H9 (cell line): ENCODE measurements around the gene ADAMTS2. TPM values are rescaled to one million over a fixed set of nuclear protein-coding genes. Genes with fewer than 3 reads are reported as not detected.

Experiments used
- DNase-seq: peaks from one replicate; pipeline ENCODE4 v3.0.0-alpha.2; 2017
- H2AFZ ChIP-seq: one replicate; pipeline ENCODE4 v1.6.1; 2013; ENCODE audit warnings: mild to moderate bottlenecking, low read length, control low read depth, moderate library complexity
- H2AK5ac ChIP-seq: 2 replicates; pipeline ENCODE4 v1.6.1; 2013; ENCODE audit warnings: low read length, control low read depth, mixed read lengths; ENCODE audit not compliant: insufficient read length
- H2BK120ac ChIP-seq: one replicate; pipeline ENCODE4 v1.6.1; 2013; ENCODE audit warnings: low read depth, mild to moderate bottlenecking, low read length, control low read depth, inconsistent platforms; ENCODE audit not compliant: poor library complexity, severe bottlenecking
- H2BK12ac ChIP-seq: 2 replicates; pipeline ENCODE4 v1.6.1; 2013; ENCODE audit warnings: low read length, control low read depth, mixed read lengths, low read depth; ENCODE audit not compliant: insufficient read length
- H2BK15ac ChIP-seq: 2 replicates; pipeline ENCODE4 v1.6.1; 2013; ENCODE audit warnings: low read depth, low read length, control low read depth
- H2BK20ac ChIP-seq: one replicate; pipeline ENCODE4 v1.6.1; 2013; ENCODE audit warnings: low read depth, mild to moderate bottlenecking, low read length, control low read depth, inconsistent platforms; ENCODE audit not compliant: poor library complexity, severe bottlenecking
- H2BK5ac ChIP-seq: 2 replicates; pipeline ENCODE4 v1.6.1; 2013; ENCODE audit warnings: low read length, control low read depth, mixed read lengths; ENCODE audit not compliant: insufficient read length
- H3K14ac ChIP-seq: 2 replicates; pipeline ENCODE4 v1.6.1; 2013; ENCODE audit warnings: low read length, control low read depth; ENCODE audit not compliant: insufficient read depth
- H3K18ac ChIP-seq: 2 replicates; pipeline ENCODE4 v1.6.1; 2013; ENCODE audit warnings: low read depth, mild to moderate bottlenecking, mixed read lengths, low read length, control low read depth; ENCODE audit not compliant: insufficient read length
- H3K23ac ChIP-seq: 2 replicates; pipeline ENCODE4 v1.6.1; 2013; ENCODE audit warnings: low read length, control low read depth, mixed read lengths, low read depth; ENCODE audit not compliant: insufficient read length
- H3K23me2 ChIP-seq: 2 replicates; pipeline ENCODE4 v1.6.1; 2013; ENCODE audit warnings: low read depth, mild to moderate bottlenecking, mixed read lengths, low read length, control low read depth; ENCODE audit not compliant: insufficient read length, poor library complexity, severe bottlenecking
- H3K27ac ChIP-seq: 2 replicates; pipeline ENCODE4 v1.5.1; 2013; ENCODE audit warnings: low read length, control low read depth, mixed read lengths, low read depth; ENCODE audit not compliant: insufficient read length
- H3K27me3 ChIP-seq: 2 replicates; pipeline ENCODE4 v1.6.1; 2013; ENCODE audit warnings: low read length, control low read depth, inconsistent platforms; ENCODE audit not compliant: insufficient read depth
- H3K4ac ChIP-seq: 2 replicates; pipeline ENCODE4 v1.6.1; 2013; ENCODE audit warnings: low read depth, mild to moderate bottlenecking, control low read depth, inconsistent platforms, low read length, moderate library complexity
- H3K4me1 ChIP-seq: 2 replicates; pipeline ENCODE4 v1.6.1; 2013; ENCODE audit warnings: low read length, control low read depth, inconsistent platforms; ENCODE audit not compliant: insufficient read depth
- H3K4me2 ChIP-seq: 2 replicates; pipeline ENCODE4 v1.6.1; 2013; ENCODE audit warnings: low read length, control low read depth, mixed read lengths; ENCODE audit not compliant: insufficient read length, insufficient read depth
- H3K56ac ChIP-seq: 2 replicates; pipeline ENCODE4 v1.6.1; 2013; ENCODE audit warnings: low read depth, mild to moderate bottlenecking, mixed read lengths, low read length, control low read depth; ENCODE audit not compliant: insufficient read length
- H3K79me1 ChIP-seq: 2 replicates; pipeline ENCODE4 v1.6.1; 2013; ENCODE audit warnings: low read depth, mild to moderate bottlenecking, moderate library complexity, low read length, control low read depth, inconsistent platforms; ENCODE audit not compliant: insufficient read depth, poor library complexity, severe bottlenecking
- H3K79me2 ChIP-seq: 2 replicates; pipeline ENCODE4 v1.6.1; 2013; ENCODE audit warnings: low read length, control low read depth, inconsistent platforms; ENCODE audit not compliant: insufficient read depth
- H3K9ac ChIP-seq: 2 replicates; pipeline ENCODE4 v1.6.1; 2013; ENCODE audit warnings: low read length, control low read depth, mixed read lengths; ENCODE audit not compliant: insufficient read length; ENCODE audit errors: extremely low read depth
- H3K9me3 ChIP-seq: one replicate; pipeline ENCODE4 v1.6.1; 2013; ENCODE audit warnings: low read depth, low read length, inconsistent platforms; ENCODE audit not compliant: control insufficient read depth
- H3T11ph ChIP-seq: one replicate; pipeline ENCODE4 v1.6.1; 2013; ENCODE audit warnings: mild to moderate bottlenecking, low read length, control low read depth, inconsistent platforms
- H4K20me1 ChIP-seq: one replicate; pipeline ENCODE4 v1.6.1; 2013; ENCODE audit not compliant: control insufficient read depth, insufficient read length, insufficient read depth
- H4K5ac ChIP-seq: 2 replicates; pipeline ENCODE4 v1.6.1; 2013; ENCODE audit warnings: low read depth, mild to moderate bottlenecking, mixed read lengths, low read length, control low read depth; ENCODE audit not compliant: insufficient read length
- H4K8ac ChIP-seq: replicated peaks from 2 replicates; pipeline ENCODE4 v1.6.1; 2013; ENCODE audit warnings: low read length, control low read depth, mixed read lengths, low read depth; ENCODE audit not compliant: insufficient read length
- H4K91ac ChIP-seq: 2 replicates; pipeline ENCODE4 v1.6.1; 2013; ENCODE audit warnings: low read depth, mild to moderate bottlenecking, moderate library complexity, mixed read lengths, low read length, control low read depth; ENCODE audit not compliant: insufficient read length
- H3K27ac Mint-ChIP-seq, 3 experiments: 2 replicates in 2 of 3; 3 replicates in 1 of 3; pipeline ENCODE4 v1.8.0; 2020 to 2021; ENCODE audit warnings: mixed read lengths in 3 of 3, mild to moderate bottlenecking in 1 of 3, moderate library complexity in 1 of 3
- H3K27me3 Mint-ChIP-seq: 2 replicates; pipeline ENCODE4 v1.8.0; 2021; ENCODE audit warnings: low read depth, mild to moderate bottlenecking, moderate library complexity, mixed read lengths
- H3K36me3 Mint-ChIP-seq, 3 experiments: 2 replicates in 2 of 3; 3 replicates in 1 of 3; pipeline ENCODE4 v1.8.0; 2020 to 2021; ENCODE audit warnings: low read depth in 3 of 3, mixed read lengths in 3 of 3; ENCODE audit not compliant: insufficient read depth in 1 of 3
- H3K4me1 Mint-ChIP-seq, 2 experiments: 2 replicates each; pipeline ENCODE4 v1.8.0; 2020; ENCODE audit warnings: mixed read lengths in 2 of 2
- H3K4me3 Mint-ChIP-seq, 2 experiments: 2 replicates in 1 of 2; 3 replicates in 1 of 2; pipeline ENCODE4 v1.8.0; 2020 to 2021; ENCODE audit warnings: mild to moderate bottlenecking in 2 of 2, mixed read lengths in 2 of 2, moderate library complexity in 1 of 2
- H3K9me3 Mint-ChIP-seq, 2 experiments: 2 replicates in 1 of 2; 3 replicates in 1 of 2; pipeline ENCODE4 v1.8.0; 2020; ENCODE audit warnings: mild to moderate bottlenecking in 2 of 2, mixed read lengths in 2 of 2, moderate library complexity in 1 of 2
- CTCF ChIP-seq: fragments of 200-600 bp; sonication (generic); conservative IDR thresholded peaks from 3 replicates; pipeline ENCODE4 v1.8.0; 2021; ENCODE audit warnings: antibody characterized with exemption, mild to moderate bottlenecking
- WGBS: extraction: QIAGEN DNeasy Blood & Tissue Kit; methylation state at CpG from one replicate; pipeline ENCODE4 v1.1.7; 2013; ENCODE audit warnings: missing lambda C conversion rate, low lambda C conversion rate, mixed read lengths; ENCODE audit not compliant: insufficient read length; ENCODE audit errors: extremely low coverage; 5-methylcytosine and 5-hydroxymethylcytosine counted together
- total RNA-seq: library from RNA; stranded (reverse); gene quantifications from 2 replicates; pipeline ENCODE4 v1.2.1, GENCODE V29; 2021

ADAMTS2 gene
- total RNA-seq, 1 experiment from 2014 or later: 5.4 TPM

GRCh38 chr5:179348843-179349242 is 3.6 kb upstream of the ADAMTS2 start:
- Histone ChIP-seq H2BK20ac (no peak overlapping the region), H2BK5ac (no peak overlapping the region), H3K27me3 (peaks cover 11% of the 10 kb centered on the region; the same call in 1 of the 2 replicates), H3K56ac (no peak overlapping the region), H2BK15ac (no peak overlapping the region), H3K18ac (no peak overlapping the region), H3K14ac (no peak overlapping the region), H3K9me3 (no peaks in the 10 kb centered on the region), H4K20me1 (peaks cover 8% of the 10 kb centered on the region), H3K79me1 (no peaks in the 10 kb centered on the region), H2BK12ac (no peak overlapping the region), H3K4ac (no peak overlapping the region), H3K4me1 (no peaks in the 10 kb centered on the region), H3K9ac (no peak overlapping the region), H3K4me2 (no peak overlapping the region), H4K91ac (no peak overlapping the region), H3T11ph (no peak overlapping the region), H3K23me2 (peaks cover 16% of the 10 kb centered on the region), H4K8ac (no peak overlapping the region), H3K27ac (no peak overlapping the region), H2AK5ac (no peak overlapping the region), H3K79me2 (no peaks in the 10 kb centered on the region), H4K5ac (no peak overlapping the region), H2BK120ac (no peak overlapping the region), H3K23ac (no peak overlapping the region), H2AFZ (no peak overlapping the region)
- H3K9me3 Mint-ChIP-seq: no peaks in the 10 kb centered on the region; a peak in 1 of 5 replicates
- no peaks in the 10 kb centered on the region for H3K36me3 Mint-ChIP-seq
- no peak for DNase-seq
- H3K4me1 Mint-ChIP-seq: peaks cover 14 to 21% of the 10 kb centered on the region in 2 experiments
- no CpG with 5 or more reads among the region's 10 CpGs for WGBS
- peaks cover 58% of the 10 kb centered on the region for H3K27me3 Mint-ChIP-seq
- no peak overlapping the region for H3K27ac Mint-ChIP-seq
- no peak overlapping the region for H3K4me3 Mint-ChIP-seq
- no peak for TF ChIP-seq CTCF
